AG09319 (cell line): ENCODE data around the gene IRX2.
A peak's percentile ranks its signal among the peaks of the same experiment; 100 is the strongest.

Experiments
- DNase-seq: peaks from one replicate; pipeline ENCODE4 v3.0.0-alpha.2; 2010; ENCODE audit warnings: low read depth; ENCODE audit errors: extremely low read depth
- CTCF ChIP-seq: IDR thresholded peaks from 2 replicates; pipeline ENCODE4 v1.5.1; 2011; ENCODE audit warnings: low read depth, mild to moderate bottlenecking, inconsistent platforms, low read length, moderate library complexity

Gene IRX2

GRCh38 chr5:2755681-2756171, 4.2 kb upstream of the IRX2 start:
- no peak for TF ChIP-seq CTCF
- DNase-seq: no peak

GRCh38 chr5:2755076-2755680, 3.7 kb upstream of the IRX2 start:
- no peak for DNase-seq
- peak; percentile 1 for TF ChIP-seq CTCF

GRCh38 chr5:2754581-2755075, 3.2 kb upstream of the IRX2 start:
- DNase-seq: no peak
- TF ChIP-seq CTCF: no peak

- no peak for DNase-seq
- TF ChIP-seq CTCF: no peak
Observed at GRCh38 chr5:2753452-2754420, 2.3 kb upstream of the IRX2 start.

GRCh38 chr5:2752821-2753439, 1.5 kb upstream of the IRX2 start:
- no peak for TF ChIP-seq CTCF
- DNase-seq: no peak

GRCh38 chr5:2752059-2752820, 763 bp upstream of the IRX2 start:
- DNase-seq: no peak
- TF ChIP-seq CTCF: no peak
